Breast epithelium (tissue), 3 donors: ENCODE results near the gene ENOX1.

ENCODE experiments used
- CTCF ChIP-seq, 3 donors: fragments of 450-650 bp; IDR thresholded peaks; one replicate each; pipeline ENCODE4 v1.5.1; 2016 to 2017; ENCODE audit warnings: antibody characterized with exemption in 3 of 3, mild to moderate bottlenecking in 3 of 3, moderate library complexity in 3 of 3
- POLR2A ChIP-seq: fragments of 450-650 bp; IDR thresholded peaks from one replicate; pipeline ENCODE4 v1.6.1; 2016; ENCODE audit warnings: antibody characterized with exemption, mild to moderate bottlenecking, moderate library complexity

GRCh38 chr13:43676320-43676719, 110.5 kb downstream of the ENOX1 start:
- TF ChIP-seq POLR2A: no peak
- TF ChIP-seq CTCF (IDR thresholded peaks at IDR 0.05): no peak
